Lower lobe of right lung (tissue), 2 donors: ENCODE data around the gene GGTLC2. TPM values are rescaled to one million over a fixed set of nuclear protein-coding genes. Genes with fewer than 3 reads are reported as not detected.
"Not testable (repeated sequence)": the region's sequence is repeated elsewhere in the genome, so short reads cannot be mapped to it uniquely, and the experiment has no call there.

Experiments used
- ATAC-seq, 2 donors: fragments of 200-7000 bp; cut with Tn5 transposase; one replicate each; pipeline ENCODE4 v1.9.1; 2020 to 2022; ENCODE audit warnings: mild to moderate bottlenecking in 2 of 2, moderate library complexity in 2 of 2
- DNase-seq: peaks from one replicate; pipeline ENCODE4 v3.0.0-alpha.2; 2020
- H3K27ac ChIP-seq: fragments of 200-600 bp; one replicate; pipeline ENCODE4 v1.8.0; 2022
- H3K27me3 ChIP-seq: fragments of 200-600 bp; one replicate; pipeline ENCODE4 v1.8.0; 2022; ENCODE audit warnings: low read depth
- H3K36me3 ChIP-seq: fragments of 200-600 bp; one replicate; pipeline ENCODE4 v1.8.0; 2022; ENCODE audit warnings: mild to moderate bottlenecking
- H3K4me1 ChIP-seq: fragments of 200-600 bp; one replicate; pipeline ENCODE4 v1.8.0; 2022
- H3K4me3 ChIP-seq: fragments of 200-600 bp; one replicate; pipeline ENCODE4 v1.8.0; 2022; ENCODE audit warnings: mild to moderate bottlenecking
- H3K9me3 ChIP-seq: fragments of 200-600 bp; one replicate; pipeline ENCODE4 v1.8.0; 2022
- intact Hi-C: fragments of 100-400 bp; cut with DNase I; formaldehyde crosslinking; loops from one replicate; pipeline ENCODE4 v1.11.0; 2022
- long read RNA-seq: library from polyadenylated mRNA; unstranded; transcript quantifications from one replicate; pipeline ENCODE4 v2.0.0, GENCODE V29; 2021
- total RNA-seq: library from RNA; stranded (reverse); fragmentation: NEBNext Ultra II Directional; extraction: Animal tissue kit (Norgen Biotek cat#: 25700); gene quantifications from one replicate; pipeline ENCODE4 v1.2.1, GENCODE V29; 2021
- TF ChIP-seq, protein P1 (sequence below): fragments of 200-600 bp; IDR thresholded peaks from one replicate; pipeline ENCODE4 v1.8.0; 2022; ENCODE audit warnings: antibody characterized with exemption, mild to moderate bottlenecking
- donor health status: DM: no; HTN: yes; CAD: no; lungs with severe emphysema.

Gene GGTLC2
- 2.7 TPM for total RNA-seq
- long read RNA-seq, partial matches to known transcripts: 1 of 4 reads
- long read RNA-seq, other reads (novel, unspliced or antisense): 0 of 4 reads

DNA sequence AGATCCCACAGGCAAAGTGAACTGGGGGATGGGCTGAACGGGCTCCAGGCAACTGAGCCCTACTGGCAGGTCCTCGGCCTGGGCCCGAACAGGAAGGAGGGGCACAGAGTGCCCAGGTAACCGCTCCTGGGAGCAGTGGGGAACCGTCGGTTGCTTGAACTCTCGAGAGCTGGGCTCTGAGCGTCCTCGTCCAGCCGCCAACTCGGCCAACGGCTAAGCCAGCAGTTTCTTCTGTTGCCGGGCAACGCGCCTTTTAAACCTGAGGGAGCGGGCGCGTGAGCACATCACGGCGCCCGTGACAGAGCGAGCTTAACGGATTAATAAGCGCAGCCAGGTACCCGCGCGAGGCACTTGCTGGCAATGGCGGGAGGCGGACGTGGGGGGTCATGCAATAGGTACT, at the start of gene GGTLC2:
TSS of gene GGTLC2 (plus strand) at position 301 of the 400 bp plus-strand sequence. CDS start 1,732 bp downstream, outside the sequence.
- H3K36me3 ChIP-seq, H3K4me1 ChIP-seq, ATAC-seq, H3K4me3 ChIP-seq, intact Hi-C loops, H3K9me3 ChIP-seq, H3K27me3 ChIP-seq, H3K27ac ChIP-seq, DNase-seq: not testable (repeated sequence)

GRCh38 chr22:22595001-22595835, 49.2 kb upstream of the GGTLC2 start:
- intact Hi-C loops: no loop called here
- TF ChIP-seq, protein P1, sequence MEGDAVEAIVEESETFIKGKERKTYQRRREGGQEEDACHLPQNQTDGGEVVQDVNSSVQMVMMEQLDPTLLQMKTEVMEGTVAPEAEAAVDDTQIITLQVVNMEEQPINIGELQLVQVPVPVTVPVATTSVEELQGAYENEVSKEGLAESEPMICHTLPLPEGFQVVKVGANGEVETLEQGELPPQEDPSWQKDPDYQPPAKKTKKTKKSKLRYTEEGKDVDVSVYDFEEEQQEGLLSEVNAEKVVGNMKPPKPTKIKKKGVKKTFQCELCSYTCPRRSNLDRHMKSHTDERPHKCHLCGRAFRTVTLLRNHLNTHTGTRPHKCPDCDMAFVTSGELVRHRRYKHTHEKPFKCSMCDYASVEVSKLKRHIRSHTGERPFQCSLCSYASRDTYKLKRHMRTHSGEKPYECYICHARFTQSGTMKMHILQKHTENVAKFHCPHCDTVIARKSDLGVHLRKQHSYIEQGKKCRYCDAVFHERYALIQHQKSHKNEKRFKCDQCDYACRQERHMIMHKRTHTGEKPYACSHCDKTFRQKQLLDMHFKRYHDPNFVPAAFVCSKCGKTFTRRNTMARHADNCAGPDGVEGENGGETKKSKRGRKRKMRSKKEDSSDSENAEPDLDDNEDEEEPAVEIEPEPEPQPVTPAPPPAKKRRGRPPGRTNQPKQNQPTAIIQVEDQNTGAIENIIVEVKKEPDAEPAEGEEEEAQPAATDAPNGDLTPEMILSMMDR: no peak
- Histone ChIP-seq H3K27me3 (peaks cover 4% of the 10 kb centered on the region), H3K4me1 (no peaks in the 10 kb centered on the region), H3K9me3 (no peaks in the 10 kb centered on the region), H3K27ac (no peak overlapping the region), H3K4me3 (no peak overlapping the region), H3K36me3 (no peaks in the 10 kb centered on the region)
- no peak for DNase-seq
- no peak for ATAC-seq

DNA sequence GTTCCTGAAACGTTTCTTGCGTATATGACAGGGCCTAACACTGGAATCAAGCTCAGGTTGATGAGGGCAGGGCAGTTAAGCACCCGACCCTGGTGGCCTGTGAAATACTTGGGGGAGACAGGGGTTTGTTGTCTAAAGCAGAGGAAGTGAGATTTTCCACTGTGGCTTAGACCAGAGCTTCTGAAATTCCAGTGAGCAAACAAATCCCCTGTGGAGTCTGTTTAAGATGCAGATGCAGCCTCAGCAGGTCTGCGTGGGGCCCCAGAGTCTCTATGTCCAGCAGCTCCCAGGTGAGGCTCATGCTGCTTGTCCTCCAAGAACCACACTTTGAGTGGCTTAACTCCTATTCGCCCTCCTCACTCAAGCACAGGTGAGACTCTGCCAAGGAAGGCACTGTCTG, 46.3 kb upstream of the GGTLC2 start:
- no peak for ATAC-seq
- intact Hi-C loops: no loop called here
- no peaks in the 10 kb centered on the region for H3K36me3 ChIP-seq
- TF ChIP-seq, protein P1: no peak
- no peaks in the 10 kb centered on the region for H3K9me3 ChIP-seq
- no peak overlapping the region for H3K27ac ChIP-seq
- no peak overlapping the region for H3K4me3 ChIP-seq
- no peaks in the 10 kb centered on the region for H3K27me3 ChIP-seq
- H3K4me1 ChIP-seq: no peaks in the 10 kb centered on the region
- no peak for DNase-seq

DNA sequence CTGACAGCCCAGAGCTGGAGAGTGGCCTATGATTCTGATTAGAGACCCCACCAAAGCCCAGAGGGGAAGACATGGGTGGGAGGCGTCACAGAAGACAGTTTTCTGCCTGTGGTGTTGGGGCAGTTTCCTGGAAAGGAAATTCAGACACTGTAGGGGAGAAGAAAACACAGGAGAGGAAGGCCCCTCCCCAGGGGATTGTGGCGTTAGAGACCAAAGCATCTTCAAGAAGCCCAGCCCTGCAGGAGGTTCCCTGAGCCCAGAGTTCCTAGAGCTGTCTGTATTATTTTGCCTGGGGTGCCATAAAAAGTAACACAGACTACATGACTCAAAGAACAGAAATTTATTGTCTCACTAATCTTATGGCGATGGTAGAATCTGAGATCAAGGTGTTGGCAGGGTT, 45.2 kb upstream of the GGTLC2 start:
- Histone ChIP-seq H3K4me1 (no peaks in the 10 kb centered on the region), H3K27me3 (no peaks in the 10 kb centered on the region), H3K27ac (no peak overlapping the region), H3K4me3 (no peak overlapping the region), H3K9me3 (no peaks in the 10 kb centered on the region), H3K36me3 (no peaks in the 10 kb centered on the region)
- TF ChIP-seq, protein P1: no peak
- no peak for DNase-seq
- ATAC-seq: no peak
- intact Hi-C loops: no loop called here

- Histone ChIP-seq H3K27me3 (peaks cover 4% of the 10 kb centered on the region), H3K9me3 (no peaks in the 10 kb centered on the region), H3K4me1 (no peaks in the 10 kb centered on the region), H3K27ac (no peak overlapping the region), H3K4me3 (no peak overlapping the region), H3K36me3 (no peaks in the 10 kb centered on the region)
- DNase-seq: no peak
- ATAC-seq: no peak
- intact Hi-C loops: no loop called here
- TF ChIP-seq, protein P1: no peak
Measured at GRCh38 chr22:22600531-22601261, 43.7 kb upstream of the GGTLC2 start.

- no peak overlapping the region for H3K27ac ChIP-seq
- ATAC-seq (no peak), DNase-seq (no peak)
- TF ChIP-seq, protein P1: no peak
- H3K4me1 ChIP-seq: no peaks in the 10 kb centered on the region
- H3K4me3 ChIP-seq: no peak overlapping the region
- intact Hi-C loops: no loop called here
- H3K9me3 ChIP-seq: no peaks in the 10 kb centered on the region
- peaks cover 4% of the 10 kb centered on the region for H3K27me3 ChIP-seq
- no peaks in the 10 kb centered on the region for H3K36me3 ChIP-seq
Measured at GRCh38 chr22:22603470-22603947, 40.9 kb upstream of the GGTLC2 start.
